ENCODE results near the gene MAPKAP1.

Gene MAPKAP1

DNA sequence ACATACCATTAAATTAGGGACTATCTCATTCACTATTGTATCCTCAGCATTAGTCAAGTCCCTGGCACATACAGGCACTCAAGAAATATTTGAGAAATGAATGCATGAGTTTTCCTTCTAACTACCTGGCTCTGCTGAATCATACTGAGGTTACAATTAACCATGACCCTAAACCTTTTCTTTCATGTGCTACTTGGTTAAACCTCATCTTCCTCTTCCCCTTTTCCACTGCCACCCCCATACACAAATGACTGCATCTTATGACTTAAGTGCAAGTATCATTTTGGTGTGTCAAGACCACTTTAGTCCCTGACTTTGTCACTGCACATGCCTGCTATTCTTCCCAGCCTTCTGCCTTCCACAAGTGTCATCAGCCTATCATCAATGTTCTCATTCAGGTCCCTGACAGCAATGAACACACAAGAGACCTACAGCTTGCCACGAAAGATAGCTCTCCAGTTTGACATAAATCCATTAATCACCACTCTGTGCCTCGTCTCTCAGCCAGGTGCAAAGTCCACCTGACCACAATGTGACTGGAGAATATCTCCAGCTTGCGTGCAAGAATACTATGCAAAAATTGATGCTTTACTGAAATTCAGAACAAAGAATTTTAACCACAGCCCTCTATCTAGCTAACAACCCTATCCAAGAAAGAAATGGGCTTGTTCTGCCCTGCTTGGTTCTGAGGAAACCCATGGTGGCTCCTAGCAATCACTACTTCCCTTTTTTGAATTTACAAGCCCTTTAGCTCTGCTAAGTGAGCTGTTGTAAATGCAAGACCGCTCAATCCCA is 74.5 kb downstream of the MAPKAP1 start:
- TF ChIP-seq GATA3 (IDR thresholded peaks at IDR 0.05; ENCODE audit: low read depth, low read length) (no peak), GATA2 (IDR thresholded peaks at IDR 0.05; ENCODE audit: low read depth, low read length) (no peak)

DNA sequence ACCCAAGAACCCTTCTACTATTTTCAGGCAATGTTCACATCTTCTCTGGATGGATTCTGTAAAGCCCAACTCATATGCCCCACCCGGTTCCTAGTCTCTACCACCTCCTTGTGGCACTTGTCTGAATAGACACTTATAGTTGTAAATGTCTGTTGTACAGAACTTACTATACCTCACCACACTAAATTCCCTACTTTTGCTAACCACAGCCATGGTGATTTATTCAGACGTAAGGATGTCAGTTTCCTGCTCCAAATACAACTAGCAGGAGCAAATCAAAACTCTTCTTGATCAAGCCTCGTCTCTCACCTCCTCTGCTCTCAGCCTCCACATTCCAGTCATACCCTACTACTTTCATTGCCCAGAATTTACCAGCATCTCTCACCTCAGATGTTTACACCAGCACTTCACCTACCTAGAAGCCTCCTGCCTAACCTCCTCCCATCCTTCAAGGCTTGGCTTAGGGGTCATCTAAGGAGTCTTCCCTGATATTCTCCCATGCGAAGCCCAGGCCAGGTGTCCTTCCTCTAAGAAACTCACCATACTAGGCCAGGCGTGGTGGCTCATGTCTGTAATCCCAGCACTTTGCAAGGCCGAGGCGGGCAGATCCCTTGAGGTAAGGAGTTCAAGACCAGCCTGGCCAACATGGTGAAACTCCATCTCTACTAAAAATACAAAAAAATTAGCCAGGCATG is 75.5 kb downstream of the MAPKAP1 start:
- TF ChIP-seq GATA2 (IDR thresholded peaks at IDR 0.05; ENCODE audit: low read depth, low read length) (no peak), GATA3 (IDR thresholded peaks at IDR 0.05; ENCODE audit: low read depth, low read length) (no peak)

DNA sequence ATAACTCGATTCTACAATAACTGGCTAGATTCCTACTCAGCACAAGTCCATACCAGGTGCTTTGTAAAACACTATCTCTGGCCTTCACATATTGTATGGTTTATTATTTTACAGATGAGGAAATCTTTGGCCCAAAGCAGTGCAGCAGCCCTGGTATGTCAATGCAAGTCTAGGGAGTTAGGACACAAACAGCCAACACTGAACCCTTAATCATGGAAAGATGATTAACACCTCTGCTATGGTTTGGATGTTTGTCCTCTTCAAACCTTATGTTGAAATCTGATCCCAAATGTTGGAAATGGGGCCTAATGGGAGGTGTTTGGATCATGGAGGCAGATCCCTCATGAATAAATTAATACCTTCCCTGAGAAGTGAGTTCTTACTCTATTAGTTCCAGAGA is 76.6 kb downstream of the MAPKAP1 start:
- TF ChIP-seq GATA3 (IDR thresholded peaks at IDR 0.05; ENCODE audit: low read depth, low read length) (no peak), GATA2 (IDR thresholded peaks at IDR 0.05; ENCODE audit: low read depth, low read length) (no peak)

DNA sequence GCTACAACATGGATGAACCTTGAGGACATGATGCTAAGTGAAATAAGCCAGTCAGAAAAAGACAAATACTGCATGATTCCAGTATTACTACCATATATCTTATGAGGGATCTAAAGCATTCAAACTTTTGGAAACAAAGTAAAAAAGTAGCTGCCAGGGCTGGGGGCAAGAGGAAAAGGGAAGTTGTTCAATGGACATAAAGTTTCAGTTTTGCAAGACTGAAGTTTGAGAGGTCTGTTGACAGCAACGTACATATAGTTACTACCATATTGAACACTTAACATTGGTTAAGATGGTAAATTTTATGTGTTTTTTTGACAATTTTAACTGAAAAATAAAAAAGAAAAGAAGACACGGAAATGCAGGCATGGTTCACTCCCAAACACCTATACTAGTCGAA is 77.6 kb downstream of the MAPKAP1 start:
- no peak for TF ChIP-seq GATA3 (IDR thresholded peaks at IDR 0.05; ENCODE audit: low read depth, low read length)
- TF ChIP-seq GATA2 (IDR thresholded peaks at IDR 0.05; ENCODE audit: low read depth, low read length): no peak

DNA sequence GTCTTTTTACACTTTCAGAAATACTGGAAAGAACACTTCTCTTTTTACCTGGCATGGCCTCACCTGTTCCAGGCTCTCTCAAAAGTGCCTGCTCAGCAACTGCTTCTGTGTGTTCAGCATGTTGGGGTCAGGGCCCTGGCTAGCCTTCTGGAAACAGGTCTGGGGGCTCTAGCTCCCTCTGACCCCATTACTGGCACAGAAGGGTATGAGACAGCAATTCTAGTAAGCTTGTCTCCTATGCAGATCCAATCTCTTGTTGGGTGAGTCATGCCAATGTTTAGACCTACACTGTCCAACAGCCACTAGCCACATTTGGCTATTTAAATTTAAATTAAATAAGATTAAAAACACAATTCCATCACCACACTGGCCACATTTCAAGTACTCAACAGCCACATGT is 80.8 kb downstream of the MAPKAP1 start:
- TF ChIP-seq GATA3 (IDR thresholded peaks at IDR 0.05; ENCODE audit: low read depth, low read length): no peak

DNA sequence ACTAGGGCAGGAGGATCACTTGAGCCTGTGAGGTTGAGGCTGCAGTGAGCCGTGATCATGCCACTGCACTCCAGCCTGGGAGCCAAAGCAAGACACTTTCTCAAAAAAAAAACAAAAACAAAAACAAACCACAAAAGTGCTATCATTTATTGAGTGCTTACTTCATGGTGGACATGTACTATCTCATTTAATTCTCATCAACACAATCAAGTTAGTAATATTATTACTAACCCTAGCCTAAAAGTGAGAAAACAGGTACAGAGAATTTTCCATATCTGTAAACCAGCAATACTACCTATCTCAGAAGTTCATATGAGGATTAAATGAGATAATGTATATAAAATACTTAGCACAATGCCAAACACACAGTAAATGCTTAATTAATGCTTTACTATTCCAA is 85.8 kb downstream of the MAPKAP1 start:
- TF ChIP-seq GATA2 (IDR thresholded peaks at IDR 0.05; ENCODE audit: low read depth, low read length) (no peak), GATA3 (IDR thresholded peaks at IDR 0.05; ENCODE audit: low read depth, low read length) (no peak)

DNA sequence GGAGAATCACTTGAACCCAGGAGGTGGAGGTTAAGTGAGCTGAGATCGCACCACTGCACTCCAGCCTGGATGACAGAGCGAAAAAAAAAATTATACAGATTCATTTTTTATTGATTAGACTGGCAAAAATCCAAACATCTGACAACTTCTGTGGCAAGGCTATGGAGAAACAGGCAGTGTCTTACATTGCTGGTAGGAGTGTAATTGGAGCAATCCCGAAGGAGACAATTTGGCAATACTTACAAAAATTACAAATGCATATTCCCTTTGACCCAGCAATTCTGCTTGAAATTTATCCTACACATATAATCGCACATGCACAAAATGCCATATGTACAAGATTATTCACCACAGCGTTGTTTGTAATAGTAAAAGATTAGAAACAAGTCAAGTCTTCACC is 86.8 kb downstream of the MAPKAP1 start:
- no peak for TF ChIP-seq GATA3 (IDR thresholded peaks at IDR 0.05; ENCODE audit: low read depth, low read length)
- TF ChIP-seq GATA2 (IDR thresholded peaks at IDR 0.05; ENCODE audit: low read depth, low read length): no peak

DNA sequence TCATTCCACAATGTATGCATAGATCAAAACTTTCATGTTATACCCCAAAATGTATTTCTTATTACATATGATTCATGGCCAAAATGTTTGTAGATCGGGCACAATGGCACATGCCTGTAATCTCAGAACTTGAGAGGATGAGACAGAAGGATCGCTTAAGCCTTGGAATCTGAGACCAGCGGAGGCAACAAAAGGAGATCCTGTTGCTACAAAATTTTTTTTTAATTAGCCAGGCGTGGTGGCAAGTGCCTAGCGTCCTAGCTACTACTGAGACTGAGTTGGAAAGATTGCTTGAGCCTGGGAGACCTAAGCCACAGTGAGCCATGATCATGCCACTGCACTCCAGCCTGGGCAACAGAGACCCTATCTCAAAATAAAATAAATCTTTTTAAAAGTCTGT is 89.9 kb downstream of the MAPKAP1 start:
- no peak for TF ChIP-seq GATA2 (IDR thresholded peaks at IDR 0.05; ENCODE audit: low read depth, low read length)
- no peak for TF ChIP-seq GATA3 (IDR thresholded peaks at IDR 0.05; ENCODE audit: low read depth, low read length)

DNA sequence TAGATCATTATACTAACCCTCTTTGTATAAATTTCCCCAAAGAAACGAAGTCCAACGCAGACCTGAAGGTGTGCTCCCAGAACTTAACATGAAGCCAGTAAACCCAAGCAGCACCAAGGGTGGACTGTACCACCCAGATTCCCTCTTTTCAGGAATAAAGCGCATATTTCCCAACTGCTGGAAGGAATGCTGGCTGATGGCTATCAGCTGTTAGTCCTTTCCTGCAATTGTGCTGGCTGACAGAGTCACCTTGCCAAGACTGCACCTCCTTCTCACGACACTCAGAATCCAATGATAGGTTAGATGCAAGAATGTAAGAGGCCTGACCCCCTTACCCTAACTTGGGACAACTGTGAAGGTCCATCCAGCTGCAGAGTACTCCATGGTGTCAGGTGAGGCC is 93.9 kb downstream of the MAPKAP1 start:
- TF ChIP-seq GATA3 (IDR thresholded peaks at IDR 0.05; ENCODE audit: low read depth, low read length) (no peak), GATA2 (IDR thresholded peaks at IDR 0.05; ENCODE audit: low read depth, low read length) (no peak)

DNA sequence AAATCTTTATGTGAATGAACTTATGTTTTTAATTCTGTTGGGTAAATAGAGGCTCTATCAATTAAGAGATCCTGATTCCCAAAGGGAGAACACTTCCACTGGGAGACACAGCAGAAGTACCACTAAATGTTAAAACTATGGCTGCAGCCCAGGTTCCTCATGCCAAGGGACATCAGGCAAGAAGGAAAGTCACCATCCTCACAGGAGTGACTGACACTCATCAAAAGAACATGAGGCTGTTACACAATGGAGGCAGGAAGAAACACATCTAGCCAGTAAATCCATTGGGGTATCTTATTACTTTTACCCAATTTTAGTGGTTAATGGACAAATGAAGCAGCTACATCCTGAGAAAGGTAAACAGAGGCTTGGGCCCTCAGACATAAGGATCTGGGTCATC is 94.4 kb downstream of the MAPKAP1 start:
- TF ChIP-seq GATA2 (IDR thresholded peaks at IDR 0.05; ENCODE audit: low read depth, low read length) (no peak), GATA3 (IDR thresholded peaks at IDR 0.05; ENCODE audit: low read depth, low read length) (no peak)

DNA sequence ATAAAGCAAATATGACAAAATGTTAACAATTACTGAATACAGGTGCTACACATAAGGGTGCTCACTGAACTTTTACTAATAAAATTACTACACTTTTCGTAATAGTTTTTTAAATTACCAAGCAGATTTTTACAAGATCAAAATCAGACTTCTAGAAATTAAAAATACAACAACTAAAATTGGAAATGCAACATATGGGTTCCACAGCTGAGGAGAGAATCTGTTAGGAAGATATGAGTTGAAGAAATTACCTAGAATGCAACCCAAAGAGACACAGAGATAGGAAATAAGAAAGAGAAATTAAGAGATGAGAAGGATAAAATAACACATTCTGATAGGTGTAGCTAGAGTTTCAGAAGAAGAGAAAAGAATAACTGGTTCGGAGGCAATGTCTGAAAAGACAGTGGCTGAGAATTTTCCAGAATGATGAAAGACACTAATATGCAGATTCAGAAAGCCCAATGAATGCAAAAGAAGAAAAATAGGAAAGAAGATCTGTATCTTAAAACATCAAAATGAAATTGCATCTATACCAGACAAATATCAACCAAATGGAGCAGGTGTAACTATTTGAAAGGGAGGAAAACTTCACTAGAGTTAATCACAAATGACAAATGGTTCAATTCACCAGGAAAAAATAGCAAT is 95.8 kb downstream of the MAPKAP1 start:
- TF ChIP-seq GATA3 (IDR thresholded peaks at IDR 0.05; ENCODE audit: low read depth, low read length) (no peak), GATA2 (IDR thresholded peaks at IDR 0.05; ENCODE audit: low read depth, low read length) (no peak)

DNA sequence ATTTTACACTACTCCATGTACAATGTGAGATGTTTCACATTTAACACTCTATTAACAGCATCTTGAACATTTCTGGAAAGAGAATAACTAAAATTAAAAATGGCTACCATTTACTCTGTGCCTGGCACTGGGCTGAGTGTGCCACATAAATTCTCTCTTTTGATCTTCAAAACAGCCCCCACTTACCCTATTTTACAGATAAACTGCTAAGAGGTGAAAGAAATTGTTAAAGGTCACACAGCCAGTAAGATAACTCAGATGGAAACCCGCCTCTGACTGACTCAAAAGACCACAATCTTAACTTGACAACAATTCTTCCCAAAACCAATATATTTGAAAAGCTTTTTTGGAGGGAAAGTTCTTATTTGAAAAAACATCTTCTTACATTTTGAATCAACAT is 97.3 kb downstream of the MAPKAP1 start:
- TF ChIP-seq GATA2 (IDR thresholded peaks at IDR 0.05; ENCODE audit: low read depth, low read length) (no peak), GATA3 (IDR thresholded peaks at IDR 0.05; ENCODE audit: low read depth, low read length) (no peak)

DNA sequence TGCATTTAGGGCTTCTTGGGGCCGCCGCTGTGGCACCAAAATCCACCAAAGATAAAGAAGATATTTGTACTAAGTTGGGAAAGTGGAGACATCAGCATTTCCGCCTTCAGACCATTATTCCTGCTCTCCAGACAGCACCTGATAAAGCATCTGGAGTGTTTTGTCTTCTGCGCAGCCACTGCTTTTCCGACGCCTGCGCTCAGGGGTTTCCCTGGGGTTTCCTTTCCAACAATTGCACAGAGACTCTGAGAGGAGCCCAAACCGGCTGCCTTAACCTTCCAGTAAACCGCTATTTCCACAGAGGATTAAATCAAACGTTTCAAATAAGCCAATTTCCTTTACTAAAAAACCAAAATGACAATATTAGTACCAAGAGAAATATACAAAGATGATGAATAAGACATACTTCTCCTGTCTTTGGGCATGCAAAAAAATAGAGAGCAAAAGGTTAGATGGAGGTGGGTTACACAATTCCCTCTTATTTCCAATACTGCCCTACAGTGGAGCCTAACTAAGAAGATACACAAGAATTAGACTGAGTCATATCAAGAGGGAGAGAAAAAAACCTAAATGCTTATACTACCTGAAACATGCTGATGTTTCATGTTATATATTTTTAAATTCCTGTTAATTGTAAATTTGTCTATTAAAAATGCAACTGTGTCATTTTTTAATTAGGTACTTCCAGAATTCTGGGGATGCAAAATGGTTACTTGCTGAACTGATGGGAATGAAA is 98.4 kb downstream of the MAPKAP1 start:
- TF ChIP-seq GATA2 (IDR thresholded peaks at IDR 0.05; ENCODE audit: low read depth, low read length) (no peak), GATA3 (IDR thresholded peaks at IDR 0.05; ENCODE audit: low read depth, low read length) (no peak)

DNA sequence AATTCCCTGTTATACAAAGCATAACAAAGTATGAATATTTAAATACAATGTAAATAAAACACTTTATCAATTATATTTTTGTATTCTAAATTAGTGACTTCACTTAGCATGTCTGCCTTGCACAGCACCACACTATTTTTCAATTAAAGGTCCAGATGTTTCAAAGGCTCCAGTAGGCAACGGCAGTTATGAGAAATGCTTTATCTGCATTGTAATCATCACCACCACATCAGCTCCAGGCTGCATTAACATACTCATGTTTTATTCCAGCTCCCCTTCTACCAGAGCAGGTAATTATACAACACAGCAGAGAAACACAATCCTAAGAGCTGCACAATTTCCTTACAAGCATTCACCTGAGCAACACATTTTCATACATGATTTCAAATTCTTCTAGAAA is 102.8 kb downstream of the MAPKAP1 start:
- TF ChIP-seq GATA2 (IDR thresholded peaks at IDR 0.05; ENCODE audit: low read depth, low read length): peak; percentile 91
- peak; percentile 89 for TF ChIP-seq GATA3 (IDR thresholded peaks at IDR 0.05; ENCODE audit: low read depth, low read length)

All from SH-SY5Y (cell line).